CD4-positive, alpha-beta T cell treated with Interleukin-10 for 1 hour (primary cell): ENCODE measurements around the gene ERGIC1.
A peak's percentile ranks its signal among the peaks of the same experiment; 100 is the strongest.

Experiments
- DNase-seq: peaks from one replicate; pipeline ENCODE4 v3.0.0-alpha.2; 2020

Gene ERGIC1

DNA sequence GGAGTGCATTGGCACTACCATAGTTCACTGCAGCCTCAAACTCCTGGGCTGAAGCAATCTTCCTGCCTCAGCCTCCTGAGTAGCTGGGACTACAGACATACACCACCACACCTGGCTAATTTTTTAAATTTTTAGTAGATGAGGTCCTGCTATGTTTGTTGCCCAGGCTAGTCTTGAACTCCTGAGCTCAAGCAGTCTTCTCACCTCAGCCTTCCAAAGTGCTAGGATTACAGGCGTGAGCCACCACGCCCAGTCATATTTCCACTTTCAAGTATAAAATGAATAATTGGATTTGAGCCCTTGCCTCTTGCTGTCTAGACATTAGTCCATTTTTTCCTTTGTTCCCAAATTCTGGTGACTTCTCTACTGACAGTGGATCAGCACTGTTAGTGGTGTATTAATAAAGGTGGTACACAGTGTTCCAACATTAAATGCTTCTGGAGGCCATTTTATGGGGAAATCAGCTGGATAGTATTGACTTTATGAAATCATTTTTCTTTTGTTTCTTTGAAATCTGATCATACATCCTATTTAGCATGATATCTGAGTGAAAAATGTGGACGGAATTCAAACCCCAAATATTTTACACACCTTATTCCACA lies 165.4 kb downstream of the ERGIC1 start:
- DNase-seq, result no peak

DNA sequence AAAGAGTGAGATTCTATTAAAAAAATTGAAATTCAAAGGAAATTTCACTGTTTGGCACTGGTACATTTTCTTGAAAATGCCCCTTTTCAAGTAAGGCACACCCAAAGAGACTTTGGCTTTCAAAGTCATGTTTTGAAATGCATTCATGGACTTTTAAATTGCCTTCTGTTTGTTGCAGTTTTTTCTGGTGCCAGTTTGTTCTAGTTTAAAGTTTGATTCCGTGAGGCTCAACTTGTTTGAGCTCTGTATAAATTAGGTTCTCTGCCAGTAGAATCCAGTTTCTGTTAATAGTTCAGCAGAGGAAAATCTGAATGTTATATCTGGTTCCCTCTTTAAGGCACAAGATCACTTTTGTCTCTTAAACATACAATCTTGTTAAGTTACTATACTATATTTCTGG lies 165.9 kb downstream of the ERGIC1 start:
- no peak for DNase-seq

DNA sequence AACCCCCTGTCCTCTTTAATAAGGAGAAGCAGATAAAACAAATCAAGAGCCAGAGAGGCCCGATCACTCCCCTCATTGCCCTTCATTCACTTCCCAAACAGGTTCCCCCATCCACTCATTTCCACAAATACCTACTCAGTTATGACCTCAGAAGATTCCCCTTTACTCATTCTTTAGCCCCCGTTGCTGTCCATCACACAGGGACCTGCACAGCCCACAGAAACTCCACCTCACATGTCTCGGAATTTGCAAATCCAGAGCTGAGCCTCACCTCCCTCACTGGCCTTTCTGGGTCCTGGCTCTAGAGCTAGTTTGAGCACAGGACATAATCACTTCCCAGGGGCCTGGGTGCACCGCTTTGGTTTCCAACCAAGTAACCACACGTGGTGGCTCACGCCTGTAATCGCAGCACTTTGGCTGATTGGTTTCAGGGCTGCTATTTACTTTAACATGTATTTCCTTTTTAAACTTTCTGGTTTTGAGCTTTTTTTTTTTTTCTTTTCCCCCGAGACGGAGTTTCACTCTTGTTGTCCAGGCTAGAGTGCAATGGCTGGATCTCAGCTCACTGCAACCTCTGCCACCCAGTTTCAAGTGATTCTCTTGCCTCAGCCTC lies 167.3 kb downstream of the ERGIC1 start:
- DNase-seq, result peak; percentile 13
